Measurements from ENCODE around the gene IDH3B. TPM values are rescaled to one million over a fixed set of nuclear protein-coding genes. Genes with fewer than 3 reads are reported as not detected.

Gene IDH3B
- total and polyA plus RNA-seq, 2 of the 8 experiments (the other 6 are each of a cell fraction or from before 2014, with no cell fraction given), result 110 to 167 TPM

DNA sequence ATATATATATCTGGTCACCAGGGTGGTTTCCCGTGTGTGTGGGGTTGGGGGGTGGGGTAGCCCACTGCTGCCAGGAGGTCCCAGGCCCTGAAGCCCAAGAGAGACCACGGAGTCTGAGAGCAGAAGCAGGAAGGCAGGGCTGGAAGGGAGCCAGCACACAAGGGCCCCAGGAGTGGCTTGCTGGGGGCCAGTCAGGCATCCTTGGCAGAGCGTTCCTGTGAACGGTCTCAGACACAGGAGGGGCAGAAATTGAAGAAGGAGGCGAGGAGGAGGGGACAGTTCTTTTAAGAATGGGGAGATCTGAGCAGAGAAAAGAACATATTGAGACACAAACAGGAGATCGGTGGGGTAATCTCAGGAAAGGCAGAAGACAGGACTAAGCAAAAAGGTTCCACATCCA, 26.7 kb upstream of the IDH3B start:
- Histone ChIP-seq H2AFZ (ENCODE audit: low read length) (no peak overlapping the region), H2AK5ac (ENCODE audit: low read depth, low read length) (no peak overlapping the region; the same call in 1 of the 2 replicates), H3K36me3 (ENCODE audit: control insufficient read depth in 2 of 4, insufficient read depth in 4 of 4, low read length in 3 of 4) (no peaks in the 10 kb centered on the region; a peak in 1 of 8 replicates), H2BK12ac (ENCODE audit: low read depth, low read length) (no peak overlapping the region), H3K14ac (ENCODE audit: insufficient read length) (no peak overlapping the region), H3K9me3 (ENCODE audit: insufficient read depth in 2 of 2, low read depth in 1 of 2, low read length in 1 of 2) (no peaks in the 10 kb centered on the region), H2BK5ac (ENCODE audit: low read depth, low read length) (no peak overlapping the region), H3K18ac (ENCODE audit: extremely low read depth, low read length) (no peak overlapping the region), H2BK20ac (ENCODE audit: low read length) (no peak overlapping the region), H3K4me3 (ENCODE audit: extremely low read depth in 1 of 4, insufficient read depth in 2 of 4, low read depth in 3 of 4, low read length in 4 of 4) (no peak overlapping the region), H3K4me1 (replicated peaks in 1 of 4; ENCODE audit: control insufficient read depth in 3 of 4, insufficient read depth in 4 of 4, low read length in 3 of 4) (peaks cover 3 to 29% (median 11%) of the 10 kb centered on the region in 4 experiments), H4K8ac (ENCODE audit: extremely low read depth, insufficient read depth, low read length) (no peak overlapping the region), H3K4me2 (ENCODE audit: insufficient read depth in 1 of 2, low read depth in 2 of 2, low read length in 2 of 2) (no peak overlapping the region), H3K56ac (replicated peaks; ENCODE audit: insufficient read length, low read depth, low read length) (no peak overlapping the region), H4K91ac (replicated peaks; ENCODE audit: insufficient read length, low read length) (no peak overlapping the region), H3K9ac (replicated peaks in 1 of 4; ENCODE audit: extremely low read depth in 1 of 4, low read depth in 3 of 4, low read length in 3 of 4) (no peak overlapping the region), H4K20me1 (replicated peaks in 1 of 2; ENCODE audit: control insufficient read depth in 1 of 2, insufficient read depth in 2 of 2, low read length in 2 of 2) (peaks cover 5 to 7% of the 10 kb centered on the region in 2 experiments), H2BK120ac (replicated peaks; ENCODE audit: low read depth, low read length) (no peak overlapping the region), H3K27me3 (replicated peaks in 1 of 4; ENCODE audit: control insufficient read depth in 3 of 4, extremely low read depth in 1 of 4, insufficient read depth in 3 of 4, low read length in 3 of 4) (peaks cover 52 to 69% (median 66%) of the 10 kb centered on the region in 4 experiments), H3K23ac (ENCODE audit: insufficient read length) (no peak overlapping the region), H3K27ac (ENCODE audit: low read depth, low read length) (no peak overlapping the region), H3K79me1 (ENCODE audit: low read depth, low read length) (no peaks in the 10 kb centered on the region), H3K79me2 (ENCODE audit: control insufficient read depth in 1 of 2, insufficient read depth in 2 of 2, low read length in 2 of 2) (no peaks in the 10 kb centered on the region), H3K23me2 (ENCODE audit: low read depth, low read length) (peaks cover 3% of the 10 kb centered on the region; the same call in 1 of the 2 replicates), H4K5ac (ENCODE audit: insufficient read length, low read depth, low read length) (no peak overlapping the region), H2BK15ac (ENCODE audit: low read length) (no peak overlapping the region), H3K4ac (replicated peaks; ENCODE audit: insufficient read length, low read depth, low read length) (no peak overlapping the region)
- ChIA-PET POLR2A (ENCODE audit: partially characterized antibody) (no interaction called here), CTCF (ENCODE audit: partially characterized antibody) (interaction anchor here (1.2 to 9.2 kb wide), 6 partner anchors 8 to 99 kb away, joined by 3 to 151 read pairs (median 40); no protein-coding TSS in a partner anchor)
- 80% methylated on average over 6 of the region's 6 CpGs; no CpG with 5 or more reads in 1 of the 2 experiments for WGBS, 2 experiments (ENCODE audit: extremely low coverage in 1 of 2, insufficient coverage in 1 of 2, insufficient read length in 1 of 2, insufficient replicate concordance in 2 of 2, low coverage in 1 of 2, low lambda C conversion rate in 2 of 2, missing lambda C conversion rate in 1 of 2)
- FAIRE-seq (no peak), DNase-seq (ENCODE audit: low read depth in 1 of 2, low spot score in 2 of 2) (no peak)
- TF ChIP-seq SP4 (IDR thresholded peaks at IDR 0.05; ENCODE audit: low read length) (no peak), TEAD4 (IDR thresholded peaks at IDR 0.05; ENCODE audit: low read depth, low read length) (no peak), CBX8 (IDR thresholded peaks at IDR 0.05; ENCODE audit: borderline replicate concordance, low read depth, low read length) (no peak), GTF2F1 (IDR thresholded peaks at IDR 0.05; ENCODE audit: borderline replicate concordance, low read depth, low read length) (no peak), ZNF274 (IDR thresholded peaks at IDR 0.05; ENCODE audit: borderline replicate concordance, extremely low read depth, low read length) (no peak), KDM5A (IDR thresholded peaks at IDR 0.05; ENCODE audit: low read length) (no peak), BCL11A (IDR thresholded peaks at IDR 0.05; ENCODE audit: low read depth in 2 of 2, low read length in 2 of 2) (no peak), SUZ12 (IDR thresholded peaks at IDR 0.05; ENCODE audit: low read length) (no peak), EGR1 (IDR thresholded peaks at IDR 0.05; ENCODE audit: borderline replicate concordance, low read depth, low read length) (no peak), TAF7 (optimal IDR thresholded peaks at IDR 0.05; ENCODE audit: borderline replicate concordance, low read depth, low read length) (no peak), RXRA (IDR thresholded peaks at IDR 0.05; ENCODE audit: insufficient read depth, low read depth, low read length) (no peak), MAX (IDR thresholded peaks at IDR 0.05) (no peak)

Measured in H1 (cell line).